GM18858 (cell line): Measurements from ENCODE around the gene ZNRF4.
"Not testable (repeated sequence)": the region's sequence is repeated elsewhere in the genome, so short reads cannot be mapped to it uniquely, and the experiment has no call there.

Experiments used
- ATAC-seq: cut with Tn5 transposase; IDR thresholded peaks from one replicate; pipeline ENCODE4 v1.9.1; 2021; ENCODE audit not compliant: unreplicated experiment

Gene ZNRF4

GRCh38 chr19:5455367-5456129 is at the start of gene ZNRF4:
TSS of gene ZNRF4 (plus strand) at chr19:5455417. CDS start at chr19:5455492, 75 bp downstream.
- no peak for ATAC-seq

GRCh38 chr19:5406198-5406597 is 49.0 kb upstream of the ZNRF4 start:
- not testable (repeated sequence) for ATAC-seq

- ATAC-seq = no peak
Measured at GRCh38 chr19:5406816-5407215, 48.4 kb upstream of the ZNRF4 start.

GRCh38 chr19:5407356-5407755 is 47.9 kb upstream of the ZNRF4 start:
- no peak for ATAC-seq

GRCh38 chr19:5417495-5418436 is 37.5 kb upstream of the ZNRF4 start:
- no peak for ATAC-seq

GRCh38 chr19:5418677-5419076 is 36.5 kb upstream of the ZNRF4 start:
- ATAC-seq = no peak

- ATAC-seq = no peak
Measured at GRCh38 chr19:5420953-5421352, 34.3 kb upstream of the ZNRF4 start.

GRCh38 chr19:5423567-5424125 is 31.6 kb upstream of the ZNRF4 start:
- no peak for ATAC-seq

GRCh38 chr19:5424192-5424973 is 30.8 kb upstream of the ZNRF4 start:
- no peak for ATAC-seq

GRCh38 chr19:5425260-5425659 is 30.0 kb upstream of the ZNRF4 start:
- no peak for ATAC-seq

GRCh38 chr19:5430237-5430636 is 25.0 kb upstream of the ZNRF4 start:
- ATAC-seq = no peak

GRCh38 chr19:5432687-5433086 is 22.5 kb upstream of the ZNRF4 start:
- no peak for ATAC-seq

GRCh38 chr19:5434351-5434917 is 20.8 kb upstream of the ZNRF4 start:
- ATAC-seq = no peak

GRCh38 chr19:5434970-5435641 is 20.1 kb upstream of the ZNRF4 start:
- ATAC-seq = no peak

GRCh38 chr19:5435642-5436017 is 19.6 kb upstream of the ZNRF4 start:
- ATAC-seq = no peak

GRCh38 chr19:5436106-5436947 is 18.9 kb upstream of the ZNRF4 start:
- ATAC-seq = no peak

GRCh38 chr19:5436948-5437306 is 18.3 kb upstream of the ZNRF4 start:
- ATAC-seq = no peak

GRCh38 chr19:5438756-5439155 is 16.5 kb upstream of the ZNRF4 start:
- not testable (repeated sequence) for ATAC-seq

GRCh38 chr19:5439452-5439851 is 15.8 kb upstream of the ZNRF4 start:
- no peak for ATAC-seq
